K562 (cell line): Measurements from ENCODE around the gene KDM4C. TPM values are rescaled to one million over a fixed set of nuclear protein-coding genes. Genes with fewer than 3 reads are reported as not detected.

Experiments
- ATAC-seq: fragments of 200-7000 bp; cut with Tn5 transposase; 3 replicates; pipeline ENCODE4 v1.9.1; 2020; ENCODE audit warnings: moderate library complexity
- BruUV-seq: library from RNA; stranded (reverse); fragments of 400-500 nt; replicated peaks from 2 replicates; lab custom pipeline; 2021; lab: Mats Ljungman, UMichigan
- CTCF ChIA-PET: fragments of 300-600 bp; formaldehyde crosslinking; extraction: SDS; loops from one replicate; lab custom pipeline; 2021; ENCODE audit warnings: low intra/inter-chr PET ratio; lab: Yijun Ruan, JAX
- POLR2A ChIA-PET: fragments of 300-600, 350-650 bp; sonication (Branson Sonifier 250); formaldehyde crosslinking; extraction: SDS; loops from one replicate; lab custom pipeline; 2021; ENCODE audit warnings: antibody characterized with exemption, inconsistent platforms; lab: Yijun Ruan, JAX
- DNase-seq, 4 experiments: peaks; one replicate each; pipeline versions ENCODE4 v3.0.0 to v3.0.0-alpha.2; 2011 to 2018; ENCODE audit warnings: low spot score in 3 of 4, mixed read lengths in 3 of 4; ENCODE audit errors: extremely low read depth in 1 of 4
- FAIRE-seq: peaks from 2 replicates; lab custom pipeline; 2011; peaks lifted over from hg19 to GRCh38; lab: Jason Lieb, UNC
- H2AFZ ChIP-seq: 2 replicates; pipeline ENCODE4 v1.6.0; 2011; ENCODE audit warnings: low read depth, low read length, control low read depth, inconsistent platforms
- H3K27ac ChIP-seq: fragments of 200-600 bp; 3 replicates; pipeline ENCODE4 v1.8.0; 2011; ENCODE audit warnings: low read depth, mild to moderate bottlenecking, control low read depth, inconsistent platforms, low read length, moderate library complexity, mixed read lengths; ENCODE audit errors: extremely low read depth
- H3K27me3 ChIP-seq, 2 experiments: fragments of 300-600 bp in 1 of 2; 2 replicates in 1 of 2; 3 replicates in 1 of 2; pipeline versions ENCODE4 v1.6.0 to v1.8.0; 2011; ENCODE audit warnings: inconsistent platforms in 2 of 2, low read length in 2 of 2, mild to moderate bottlenecking in 1 of 2, mixed read lengths in 1 of 2, moderate library complexity in 1 of 2; ENCODE audit not compliant: control insufficient read depth in 2 of 2, insufficient read depth in 2 of 2
- H3K36me3 ChIP-seq: fragments of 300-600 bp; 3 replicates; pipeline ENCODE4 v1.8.0; 2011; ENCODE audit warnings: mild to moderate bottlenecking, low read length, inconsistent platforms; ENCODE audit not compliant: control insufficient read depth, insufficient read depth
- H3K4me1 ChIP-seq, 2 experiments: fragments of 200-600 bp in 1 of 2; replicated peaks in 1 of 2; 2 replicates in 1 of 2; 3 replicates in 1 of 2; pipeline versions ENCODE4 v1.5.1 to v1.8.0; 2011; ENCODE audit warnings: inconsistent platforms in 2 of 2, low read length in 2 of 2, mild to moderate bottlenecking in 1 of 2, mixed read lengths in 1 of 2, moderate library complexity in 1 of 2; ENCODE audit not compliant: control insufficient read depth in 2 of 2, insufficient read depth in 2 of 2
- H3K4me2 ChIP-seq: 2 replicates; pipeline ENCODE4 v1.6.1; 2011; ENCODE audit warnings: low read length, control low read depth, inconsistent platforms, mixed read lengths; ENCODE audit not compliant: insufficient read depth
- H3K4me3 ChIP-seq: fragments of 200-600 bp; sonication (generic), shearing (Covaris generic); 2 replicates; pipeline ENCODE4 v1.5.1; 2016; ENCODE audit warnings: control low read depth, inconsistent platforms
- H3K79me2 ChIP-seq: fragments of 200-600 bp; 3 replicates; pipeline ENCODE4 v1.8.0; 2011; ENCODE audit warnings: low read length, inconsistent platforms; ENCODE audit not compliant: control insufficient read depth, insufficient read depth
- H3K9ac ChIP-seq, 2 experiments: 2 replicates each; pipeline versions ENCODE4 v1.6.0 to v1.6.1; 2011; ENCODE audit warnings: low read depth in 2 of 2, low read length in 2 of 2, control low read depth in 1 of 2, inconsistent platforms in 1 of 2, mild to moderate bottlenecking in 1 of 2, mixed read lengths in 1 of 2; ENCODE audit not compliant: insufficient read depth in 1 of 2
- H3K9me1 ChIP-seq: one replicate; pipeline ENCODE4 v1.6.0; 2011; ENCODE audit warnings: inconsistent platforms, mild to moderate bottlenecking, low read length, moderate library complexity; ENCODE audit not compliant: control insufficient read depth, insufficient read depth
- H3K9me3 ChIP-seq: replicated peaks from 2 replicates; pipeline ENCODE4 v1.5.1; 2011; ENCODE audit warnings: low read depth, low read length, inconsistent platforms; ENCODE audit not compliant: control insufficient read depth, insufficient read depth
- H4K20me1 ChIP-seq: replicated peaks from 2 replicates; pipeline ENCODE4 v1.6.1; 2011; ENCODE audit warnings: low read length, inconsistent platforms, mixed read lengths; ENCODE audit not compliant: control insufficient read depth, insufficient read depth
- BRF1 ChIP-seq: IDR thresholded peaks from 3 replicates; pipeline ENCODE4 v1.6.1; 2011; ENCODE audit warnings: borderline replicate concordance, mild to moderate bottlenecking; ENCODE audit not compliant: insufficient read length; ENCODE audit errors: extremely low read depth
- E2F4 ChIP-seq: sonication (generic); formaldehyde crosslinking; IDR thresholded peaks from 2 replicates; pipeline ENCODE4 v1.8.0; 2022; ENCODE audit warnings: mild to moderate bottlenecking, low read depth, missing genetic modification reagents
- ELK1 ChIP-seq: sonication (generic); formaldehyde crosslinking; IDR thresholded peaks from 2 replicates; pipeline ENCODE4 v1.8.1; 2022; ENCODE audit warnings: missing genetic modification reagents
- EP400 ChIP-seq: fragments of 450-650 bp; IDR thresholded peaks from 2 replicates; pipeline ENCODE4 v1.6.1; 2017; ENCODE audit warnings: antibody characterized with exemption, mild to moderate bottlenecking, moderate library complexity
- SIRT6 ChIP-seq: IDR thresholded peaks from one replicate; pipeline ENCODE4 v1.6.1; 2012; ENCODE audit warnings: low read depth, mild to moderate bottlenecking, control low read depth, inconsistent platforms, low read length, moderate library complexity
- ZBTB49 ChIP-seq: sonication (generic); formaldehyde crosslinking; IDR thresholded peaks from 2 replicates; pipeline ENCODE4 v1.8.0; 2022; ENCODE audit warnings: missing genetic modification reagents, mild to moderate bottlenecking, borderline replicate concordance
- ZFX ChIP-seq: sonication (generic); formaldehyde crosslinking; IDR thresholded peaks from 2 replicates; pipeline ENCODE4 v1.8.0; 2022; ENCODE audit warnings: mild to moderate bottlenecking, missing genetic modification reagents, moderate library complexity
- ZNF696 ChIP-seq: fragments of 250-450 bp; sonication (Bioruptor Pico); conservative IDR thresholded peaks from 2 replicates; pipeline ENCODE4 v1.4.0; 2020; ENCODE audit warnings: mild to moderate bottlenecking, moderate library complexity
- ZNF707 ChIP-seq: fragments of 250-450 bp; sonication (Bioruptor Pico); conservative IDR thresholded peaks from 2 replicates; pipeline ENCODE4 v1.8.0; 2022; ENCODE audit warnings: inconsistent platforms, mild to moderate bottlenecking, moderate library complexity
- WGBS: fragments of 100-300 bp; shearing (Covaris generic); methylation state at CpG from one replicate; pipeline ENCODE4 v1.1.6; 2016; ENCODE audit warnings: low coverage, mixed read lengths; ENCODE audit not compliant: insufficient coverage; ENCODE audit errors: missing lambda C conversion rate; 5-methylcytosine and 5-hydroxymethylcytosine counted together
- in situ Hi-C: fragments of 300-500 bp; cut with MboI; formaldehyde crosslinking; loops from 4 replicates; pipeline ENCODE4 v1.15.0; 2018; ENCODE audit warnings: inconsistent platforms, mixed read lengths
- intact Hi-C: fragments of 100-400 bp; cut with micrococcal nuclease; formaldehyde crosslinking; loops from 2 replicates; pipeline ENCODE4 v1.14.2; 2022
- polyA plus RNA-seq, 8 experiments: library from polyadenylated mRNA; depleted of rRNA in 4 of 8; stranded (reverse) in 5 of 8; unstranded in 3 of 8; fragments of >200 nt; fragmentation: Nextera tagmentation in 2 of 8; fragmentation: Illumina TruSeq in 1 of 8; extraction: Ambion mirVana in 2 of 8; extraction: Trizol in 1 of 8; gene quantifications; 2 replicates each; pipeline versions ENCODE4 v1.2.1 to v1.2.3, GENCODE V29; 2011 to 2014; ENCODE audit warnings: inconsistent platforms in 1 of 8, missing spikeins in 1 of 8
- total RNA-seq, 7 experiments: library from RNA; depleted of rRNA in 6 of 7; stranded (reverse); fragments of >200 nt in 6 of 7; fragmentation: Illumina TruSeq in 2 of 7; extraction: Trizol in 2 of 7; gene quantifications; 2 replicates each; pipeline versions ENCODE4 v1.2.1 to v1.2.3, GENCODE V29; 2011 to 2021; ENCODE audit warnings: low replicate concordance in 1 of 7
- TF ChIP-seq, protein P1 (sequence below), 2 experiments: fragments of 450-650 bp in 1 of 2; sonication (generic) in 1 of 2; formaldehyde crosslinking; conservative IDR thresholded peaks; 2 replicates each; pipeline versions ENCODE4 v1.4.0 to v1.8.1; 2020 to 2022; ENCODE audit warnings: mild to moderate bottlenecking in 1 of 2, missing genetic modification reagents in 1 of 2
- TF ChIP-seq, protein P2 (sequence below): fragments of 450-650 bp; formaldehyde crosslinking; IDR thresholded peaks from 2 replicates; pipeline ENCODE4 v1.4.0; 2020; ENCODE audit warnings: mild to moderate bottlenecking, moderate library complexity

Gene KDM4C
- total and polyA plus RNA-seq, 9 of the 15 experiments (the other 6 are each of a cell fraction or from before 2014, with no cell fraction given), result 5.4 to 17.0 (median 12.6) TPM

DNA sequence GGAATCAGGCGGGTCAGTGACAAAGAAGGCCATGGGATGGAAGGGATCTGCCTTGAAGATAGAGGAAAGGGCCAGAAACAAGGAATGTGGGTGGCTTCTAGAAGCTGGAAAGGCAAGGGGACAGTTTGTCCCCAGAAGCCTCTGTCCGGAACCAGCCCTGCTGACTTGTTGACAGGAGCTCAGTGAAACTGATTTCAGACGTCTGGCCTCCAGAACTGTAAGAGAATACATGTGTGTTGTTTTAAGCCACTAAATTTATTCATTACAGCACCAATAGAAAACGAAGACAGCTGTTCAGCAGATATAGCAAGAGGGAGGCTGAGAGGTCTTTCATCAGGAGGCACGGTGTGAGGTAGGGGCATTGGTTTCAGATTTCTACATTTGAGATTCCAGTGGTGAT lies 422.5 kb downstream of the KDM4C start:
- H3K9ac ChIP-seq, result no peak overlapping the region
- ChIA-PET CTCF (no interaction called here), POLR2A (interaction anchor here (0.6 kb wide), 1 partner anchor 16 kb away, joined by 3 read pairs; no protein-coding TSS in a partner anchor)
- TF ChIP-seq ZNF707 (no peak), EP400 (no peak), BRF1 (no peak), ZBTB49 (no peak), ZFX (CRISPR knock-in tag) (no peak), E2F4 (no peak), SIRT6 (no peak), ELK1 (CRISPR knock-in tag) (no peak), ZNF696 (CRISPR knock-in tag) (no peak)
- TF ChIP-seq, protein P1, sequence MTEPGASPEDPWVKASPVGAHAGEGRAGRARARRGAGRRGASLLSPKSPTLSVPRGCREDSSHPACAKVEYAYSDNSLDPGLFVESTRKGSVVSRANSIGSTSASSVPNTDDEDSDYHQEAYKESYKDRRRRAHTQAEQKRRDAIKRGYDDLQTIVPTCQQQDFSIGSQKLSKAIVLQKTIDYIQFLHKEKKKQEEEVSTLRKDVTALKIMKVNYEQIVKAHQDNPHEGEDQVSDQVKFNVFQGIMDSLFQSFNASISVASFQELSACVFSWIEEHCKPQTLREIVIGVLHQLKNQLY (CRISPR knock-in tag; conservative IDR thresholded peaks at IDR 0.05), result no peak
- TF ChIP-seq, protein P2, sequence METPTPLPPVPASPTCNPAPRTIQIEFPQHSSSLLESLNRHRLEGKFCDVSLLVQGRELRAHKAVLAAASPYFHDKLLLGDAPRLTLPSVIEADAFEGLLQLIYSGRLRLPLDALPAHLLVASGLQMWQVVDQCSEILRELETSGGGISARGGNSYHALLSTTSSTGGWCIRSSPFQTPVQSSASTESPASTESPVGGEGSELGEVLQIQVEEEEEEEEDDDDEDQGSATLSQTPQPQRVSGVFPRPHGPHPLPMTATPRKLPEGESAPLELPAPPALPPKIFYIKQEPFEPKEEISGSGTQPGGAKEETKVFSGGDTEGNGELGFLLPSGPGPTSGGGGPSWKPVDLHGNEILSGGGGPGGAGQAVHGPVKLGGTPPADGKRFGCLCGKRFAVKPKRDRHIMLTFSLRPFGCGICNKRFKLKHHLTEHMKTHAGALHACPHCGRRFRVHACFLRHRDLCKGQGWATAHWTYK (CRISPR knock-in tag), result no peak
- no peaks in the 10 kb centered on the region for H3K79me2 ChIP-seq
- in situ Hi-C loops (loop anchor here (25.0 kb wide), 1 partner anchor 268 kb away; no protein-coding TSS in a partner anchor), intact Hi-C loops (no loop called here)
- DNase-seq (no peak), ATAC-seq (no peak), FAIRE-seq (no peak)
- H4K20me1 ChIP-seq, result no peaks in the 10 kb centered on the region
- 57% methylated on average over 5 of the region's 5 CpGs for WGBS
- H3K9me3 ChIP-seq, result 0 out of 2 replicates have a peak, but pooled peaks cover 2% of the 10 kb centered on the region
- H3K36me3 ChIP-seq, result no peaks in the 10 kb centered on the region
- H3K4me3 ChIP-seq, result no peak overlapping the region
- H3K27me3 ChIP-seq, result no peaks in the 10 kb centered on the region
- no peaks in the 10 kb centered on the region for H3K9me1 ChIP-seq
- no peaks in the 10 kb centered on the region for H3K4me1 ChIP-seq
- no TSS peak for BruUV-seq
- H3K4me2 ChIP-seq, result no peak overlapping the region
- no peak overlapping the region for H3K27ac ChIP-seq
- no peak overlapping the region for H2AFZ ChIP-seq
